H9 (cell line): Measurements from ENCODE around the gene THEM5. TPM values are rescaled to one million over a fixed set of nuclear protein-coding genes. Genes with fewer than 3 reads are reported as not detected.

ENCODE experiments used
- DNase-seq: peaks from one replicate; pipeline ENCODE4 v3.0.0-alpha.2; 2017
- H2AFZ ChIP-seq: one replicate; pipeline ENCODE4 v1.6.1; 2013; ENCODE audit warnings: mild to moderate bottlenecking, low read length, control low read depth, moderate library complexity
- H2AK5ac ChIP-seq: 2 replicates; pipeline ENCODE4 v1.6.1; 2013; ENCODE audit warnings: low read length, control low read depth, mixed read lengths; ENCODE audit not compliant: insufficient read length
- H2BK120ac ChIP-seq: one replicate; pipeline ENCODE4 v1.6.1; 2013; ENCODE audit warnings: low read depth, mild to moderate bottlenecking, low read length, control low read depth, inconsistent platforms; ENCODE audit not compliant: poor library complexity, severe bottlenecking
- H2BK12ac ChIP-seq: 2 replicates; pipeline ENCODE4 v1.6.1; 2013; ENCODE audit warnings: low read length, control low read depth, mixed read lengths, low read depth; ENCODE audit not compliant: insufficient read length
- H2BK15ac ChIP-seq: 2 replicates; pipeline ENCODE4 v1.6.1; 2013; ENCODE audit warnings: low read depth, low read length, control low read depth
- H2BK20ac ChIP-seq: one replicate; pipeline ENCODE4 v1.6.1; 2013; ENCODE audit warnings: low read depth, mild to moderate bottlenecking, low read length, control low read depth, inconsistent platforms; ENCODE audit not compliant: poor library complexity, severe bottlenecking
- H2BK5ac ChIP-seq: 2 replicates; pipeline ENCODE4 v1.6.1; 2013; ENCODE audit warnings: low read length, control low read depth, mixed read lengths; ENCODE audit not compliant: insufficient read length
- H3K14ac ChIP-seq: 2 replicates; pipeline ENCODE4 v1.6.1; 2013; ENCODE audit warnings: low read length, control low read depth; ENCODE audit not compliant: insufficient read depth
- H3K18ac ChIP-seq: 2 replicates; pipeline ENCODE4 v1.6.1; 2013; ENCODE audit warnings: low read depth, mild to moderate bottlenecking, mixed read lengths, low read length, control low read depth; ENCODE audit not compliant: insufficient read length
- H3K23ac ChIP-seq: 2 replicates; pipeline ENCODE4 v1.6.1; 2013; ENCODE audit warnings: low read length, control low read depth, mixed read lengths, low read depth; ENCODE audit not compliant: insufficient read length
- H3K23me2 ChIP-seq: 2 replicates; pipeline ENCODE4 v1.6.1; 2013; ENCODE audit warnings: low read depth, mild to moderate bottlenecking, mixed read lengths, low read length, control low read depth; ENCODE audit not compliant: insufficient read length, poor library complexity, severe bottlenecking
- H3K27ac ChIP-seq: 2 replicates; pipeline ENCODE4 v1.5.1; 2013; ENCODE audit warnings: low read length, control low read depth, mixed read lengths, low read depth; ENCODE audit not compliant: insufficient read length
- H3K27me3 ChIP-seq: 2 replicates; pipeline ENCODE4 v1.6.1; 2013; ENCODE audit warnings: low read length, control low read depth, inconsistent platforms; ENCODE audit not compliant: insufficient read depth
- H3K4ac ChIP-seq: 2 replicates; pipeline ENCODE4 v1.6.1; 2013; ENCODE audit warnings: low read depth, mild to moderate bottlenecking, control low read depth, inconsistent platforms, low read length, moderate library complexity
- H3K4me1 ChIP-seq: 2 replicates; pipeline ENCODE4 v1.6.1; 2013; ENCODE audit warnings: low read length, control low read depth, inconsistent platforms; ENCODE audit not compliant: insufficient read depth
- H3K4me2 ChIP-seq: 2 replicates; pipeline ENCODE4 v1.6.1; 2013; ENCODE audit warnings: low read length, control low read depth, mixed read lengths; ENCODE audit not compliant: insufficient read length, insufficient read depth
- H3K56ac ChIP-seq: 2 replicates; pipeline ENCODE4 v1.6.1; 2013; ENCODE audit warnings: low read depth, mild to moderate bottlenecking, mixed read lengths, low read length, control low read depth; ENCODE audit not compliant: insufficient read length
- H3K79me1 ChIP-seq: 2 replicates; pipeline ENCODE4 v1.6.1; 2013; ENCODE audit warnings: low read depth, mild to moderate bottlenecking, moderate library complexity, low read length, control low read depth, inconsistent platforms; ENCODE audit not compliant: insufficient read depth, poor library complexity, severe bottlenecking
- H3K79me2 ChIP-seq: 2 replicates; pipeline ENCODE4 v1.6.1; 2013; ENCODE audit warnings: low read length, control low read depth, inconsistent platforms; ENCODE audit not compliant: insufficient read depth
- H3K9ac ChIP-seq: 2 replicates; pipeline ENCODE4 v1.6.1; 2013; ENCODE audit warnings: low read length, control low read depth, mixed read lengths; ENCODE audit not compliant: insufficient read length; ENCODE audit errors: extremely low read depth
- H3K9me3 ChIP-seq: one replicate; pipeline ENCODE4 v1.6.1; 2013; ENCODE audit warnings: low read depth, low read length, inconsistent platforms; ENCODE audit not compliant: control insufficient read depth
- H3T11ph ChIP-seq: one replicate; pipeline ENCODE4 v1.6.1; 2013; ENCODE audit warnings: mild to moderate bottlenecking, low read length, control low read depth, inconsistent platforms
- H4K20me1 ChIP-seq: one replicate; pipeline ENCODE4 v1.6.1; 2013; ENCODE audit not compliant: control insufficient read depth, insufficient read length, insufficient read depth
- H4K5ac ChIP-seq: 2 replicates; pipeline ENCODE4 v1.6.1; 2013; ENCODE audit warnings: low read depth, mild to moderate bottlenecking, mixed read lengths, low read length, control low read depth; ENCODE audit not compliant: insufficient read length
- H4K8ac ChIP-seq: replicated peaks from 2 replicates; pipeline ENCODE4 v1.6.1; 2013; ENCODE audit warnings: low read length, control low read depth, mixed read lengths, low read depth; ENCODE audit not compliant: insufficient read length
- H4K91ac ChIP-seq: 2 replicates; pipeline ENCODE4 v1.6.1; 2013; ENCODE audit warnings: low read depth, mild to moderate bottlenecking, moderate library complexity, mixed read lengths, low read length, control low read depth; ENCODE audit not compliant: insufficient read length
- H3K27ac Mint-ChIP-seq, 3 experiments: 2 replicates in 2 of 3; 3 replicates in 1 of 3; pipeline ENCODE4 v1.8.0; 2020 to 2021; ENCODE audit warnings: mixed read lengths in 3 of 3, mild to moderate bottlenecking in 1 of 3, moderate library complexity in 1 of 3
- H3K27me3 Mint-ChIP-seq: 2 replicates; pipeline ENCODE4 v1.8.0; 2021; ENCODE audit warnings: low read depth, mild to moderate bottlenecking, moderate library complexity, mixed read lengths
- H3K36me3 Mint-ChIP-seq, 3 experiments: 2 replicates in 2 of 3; 3 replicates in 1 of 3; pipeline ENCODE4 v1.8.0; 2020 to 2021; ENCODE audit warnings: low read depth in 3 of 3, mixed read lengths in 3 of 3; ENCODE audit not compliant: insufficient read depth in 1 of 3
- H3K4me1 Mint-ChIP-seq, 2 experiments: 2 replicates each; pipeline ENCODE4 v1.8.0; 2020; ENCODE audit warnings: mixed read lengths in 2 of 2
- H3K4me3 Mint-ChIP-seq, 2 experiments: 2 replicates in 1 of 2; 3 replicates in 1 of 2; pipeline ENCODE4 v1.8.0; 2020 to 2021; ENCODE audit warnings: mild to moderate bottlenecking in 2 of 2, mixed read lengths in 2 of 2, moderate library complexity in 1 of 2
- H3K9me3 Mint-ChIP-seq, 2 experiments: 2 replicates in 1 of 2; 3 replicates in 1 of 2; pipeline ENCODE4 v1.8.0; 2020; ENCODE audit warnings: mild to moderate bottlenecking in 2 of 2, mixed read lengths in 2 of 2, moderate library complexity in 1 of 2
- CTCF ChIP-seq: fragments of 200-600 bp; sonication (generic); conservative IDR thresholded peaks from 3 replicates; pipeline ENCODE4 v1.8.0; 2021; ENCODE audit warnings: antibody characterized with exemption, mild to moderate bottlenecking
- total RNA-seq: library from RNA; stranded (reverse); gene quantifications from 2 replicates; pipeline ENCODE4 v1.2.1, GENCODE V29; 2021

The THEM5 gene
- total RNA-seq, 1 experiment from 2014 or later = not detected

GRCh38 chr1:151849871-151850270 is 3.6 kb downstream of the THEM5 start:
- H3K56ac ChIP-seq = no peak overlapping the region
- Mint-ChIP-seq H3K36me3 (peaks cover 0 to 6% (median 0%) of the 10 kb centered on the region in 3 experiments; a peak in 1 of 7 replicates), H3K27me3 (peaks cover 53% of the 10 kb centered on the region)

More at GRCh38 chr1:151849871-151850270, 3.6 kb downstream of the THEM5 start:
- H3K4me3 Mint-ChIP-seq = no peak overlapping the region
- H3K9me3 Mint-ChIP-seq = no peaks in the 10 kb centered on the region
- Histone ChIP-seq H3K9me3 (no peaks in the 10 kb centered on the region), H2AFZ (no peak overlapping the region), H3K23ac (no peak overlapping the region), H3K4me1 (peaks cover 3% of the 10 kb centered on the region; the same call in 1 of the 2 replicates), H2BK5ac (no peak overlapping the region), H2BK120ac (no peak overlapping the region), H3T11ph (no peak overlapping the region), H3K4ac (no peak overlapping the region), H3K18ac (no peak overlapping the region), H2BK20ac (no peak overlapping the region), H3K4me2 (no peak overlapping the region), H2BK12ac (no peak overlapping the region), H2BK15ac (no peak overlapping the region), H3K27ac (no peak overlapping the region), H3K79me1 (no peaks in the 10 kb centered on the region), H4K20me1 (no peaks in the 10 kb centered on the region), H4K91ac (no peak overlapping the region), H3K79me2 (no peaks in the 10 kb centered on the region), H3K27me3 (no peaks in the 10 kb centered on the region), H3K23me2 (no peaks in the 10 kb centered on the region), H4K5ac (no peak overlapping the region), H4K8ac (no peak overlapping the region), H3K9ac (no peak overlapping the region), H2AK5ac (no peak overlapping the region), H3K14ac (no peak overlapping the region)
- peaks cover 18 to 22% of the 10 kb centered on the region in 2 experiments for H3K4me1 Mint-ChIP-seq
- TF ChIP-seq CTCF = no peak
- no peak for DNase-seq
- peak overlapping the region in 1 of 3 experiments; percentile 24; a peak in 1 of 7 replicates for H3K27ac Mint-ChIP-seq
